Stimulated activated naive CD8-positive, alpha-beta T cell treated with anti-CD3 and anti-CD28 coated beads, Interleukin-15, Interleukin-2, amounts not matched to agents 100 ng/mL and 50 ng/mL, for 24 hours (primary cell): ENCODE measurements around the gene VIT.
"Not testable (repeated sequence)": the region's sequence is repeated elsewhere in the genome, so short reads cannot be mapped to it uniquely, and the experiment has no call there.

Source experiments
- H3K27ac Mint-ChIP-seq: one replicate; pipeline ENCODE4 v1.8.0; 2021; ENCODE audit warnings: mild to moderate bottlenecking, mixed read lengths
- H3K27me3 Mint-ChIP-seq: one replicate; pipeline ENCODE4 v1.8.0; 2021; ENCODE audit warnings: mixed read lengths
- H3K36me3 Mint-ChIP-seq: one replicate; pipeline ENCODE4 v1.8.0; 2021; ENCODE audit warnings: low read depth, mixed read lengths
- H3K4me1 Mint-ChIP-seq: one replicate; pipeline ENCODE4 v1.8.0; 2021; ENCODE audit warnings: low read depth, mixed read lengths
- H3K4me3 Mint-ChIP-seq: one replicate; pipeline ENCODE4 v1.8.0; 2021; ENCODE audit warnings: mild to moderate bottlenecking, mixed read lengths
- H3K9me3 Mint-ChIP-seq: one replicate; pipeline ENCODE4 v1.8.0; 2021; ENCODE audit warnings: mixed read lengths

Gene VIT

GRCh38 chr2:36811071-36811470 lies 114.6 kb downstream of the VIT start:
- H3K4me1 Mint-ChIP-seq: no peaks in the 10 kb centered on the region

DNA sequence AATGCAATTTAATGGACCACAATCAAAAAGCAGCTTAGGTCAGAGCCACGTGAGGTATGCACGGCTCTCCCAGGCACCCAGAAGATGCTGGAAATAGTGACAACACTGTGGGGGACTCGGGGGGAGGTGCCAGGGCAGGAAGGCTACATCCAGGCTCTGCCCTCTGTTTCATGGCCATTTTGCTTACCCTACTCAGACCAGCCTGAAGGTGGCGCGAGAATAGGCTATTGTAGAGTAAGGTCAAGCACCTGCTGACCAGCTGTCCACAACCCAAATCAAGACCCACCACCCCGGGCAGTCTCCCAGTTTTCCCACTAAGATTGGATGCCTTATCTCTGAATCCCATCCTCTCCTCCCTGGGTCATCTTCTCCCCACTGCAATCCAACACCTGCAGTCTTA lies 115.7 kb downstream of the VIT start:
- H3K9me3 Mint-ChIP-seq: no peaks in the 10 kb centered on the region
- H3K36me3 Mint-ChIP-seq: no peaks in the 10 kb centered on the region
- H3K27ac Mint-ChIP-seq: no peak overlapping the region
- no peak overlapping the region for H3K4me3 Mint-ChIP-seq
- no peaks in the 10 kb centered on the region for H3K4me1 Mint-ChIP-seq
- H3K27me3 Mint-ChIP-seq: no peaks in the 10 kb centered on the region

More at GRCh38 chr2:36811071-36811470, 114.6 kb downstream of the VIT start:
- H3K27me3 Mint-ChIP-seq: no peaks in the 10 kb centered on the region
- H3K36me3 Mint-ChIP-seq: no peaks in the 10 kb centered on the region
- H3K27ac Mint-ChIP-seq: no peak overlapping the region
- no peak overlapping the region for H3K4me3 Mint-ChIP-seq
- H3K9me3 Mint-ChIP-seq: no peaks in the 10 kb centered on the region

- Mint-ChIP-seq H3K27ac (no peak overlapping the region), H3K9me3 (no peaks in the 10 kb centered on the region), H3K4me3 (no peak overlapping the region), H3K27me3 (no peaks in the 10 kb centered on the region), H3K4me1 (no peaks in the 10 kb centered on the region), H3K36me3 (no peaks in the 10 kb centered on the region)
Measured at GRCh38 chr2:36818542-36818941, 122.0 kb downstream of the VIT start.

- H3K27ac Mint-ChIP-seq: no peak overlapping the region
Measured at GRCh38 chr2:36819095-36819711, 122.7 kb downstream of the VIT start.

DNA sequence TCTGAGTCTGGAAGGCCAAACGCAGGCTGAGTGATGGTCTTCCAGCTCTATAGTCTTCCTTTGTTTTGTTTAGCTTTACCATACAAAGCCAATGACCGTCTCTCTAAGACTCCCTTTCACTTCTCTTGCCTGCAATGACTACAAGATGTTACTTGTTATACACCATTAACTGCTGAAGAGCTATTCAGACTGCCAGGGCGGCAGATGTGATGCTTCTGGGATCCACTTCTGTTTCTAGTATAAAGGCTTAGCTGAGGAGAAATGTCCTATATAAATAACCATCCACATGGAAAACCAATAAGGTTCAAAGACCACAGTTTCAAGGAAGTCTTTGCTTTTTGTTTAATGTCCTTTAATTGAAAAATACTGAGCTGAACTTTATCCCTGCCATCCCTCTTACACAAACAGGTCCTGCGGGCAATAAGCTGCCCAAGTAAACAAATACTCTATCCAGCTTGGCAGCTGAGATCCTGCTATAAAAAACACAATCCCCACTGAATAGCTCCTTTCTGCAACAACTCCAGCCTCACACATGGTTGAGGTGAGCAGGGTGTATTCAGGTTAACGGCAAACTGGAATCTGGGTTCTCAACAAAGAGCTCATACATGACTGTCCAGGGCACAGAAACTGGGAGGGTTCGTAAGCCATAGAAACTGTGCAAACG lies 124.6 kb downstream of the VIT start:
- Mint-ChIP-seq H3K9me3 (no peaks in the 10 kb centered on the region), H3K27me3 (no peaks in the 10 kb centered on the region), H3K36me3 (no peaks in the 10 kb centered on the region), H3K27ac (no peak overlapping the region), H3K4me1 (no peaks in the 10 kb centered on the region), H3K4me3 (no peak overlapping the region)

More at GRCh38 chr2:36819095-36819711, 122.7 kb downstream of the VIT start:
- no peaks in the 10 kb centered on the region for H3K4me1 Mint-ChIP-seq
- no peaks in the 10 kb centered on the region for H3K36me3 Mint-ChIP-seq
- no peak overlapping the region for H3K4me3 Mint-ChIP-seq
- H3K9me3 Mint-ChIP-seq: no peaks in the 10 kb centered on the region
- no peaks in the 10 kb centered on the region for H3K27me3 Mint-ChIP-seq

- Mint-ChIP-seq H3K27me3 (peaks cover 8% of the 10 kb centered on the region), H3K27ac (no peak overlapping the region), H3K36me3 (no peaks in the 10 kb centered on the region), H3K4me1 (no peaks in the 10 kb centered on the region), H3K4me3 (no peak overlapping the region), H3K9me3 (no peaks in the 10 kb centered on the region)
Measured at GRCh38 chr2:36823862-36824261, 127.4 kb downstream of the VIT start.

DNA sequence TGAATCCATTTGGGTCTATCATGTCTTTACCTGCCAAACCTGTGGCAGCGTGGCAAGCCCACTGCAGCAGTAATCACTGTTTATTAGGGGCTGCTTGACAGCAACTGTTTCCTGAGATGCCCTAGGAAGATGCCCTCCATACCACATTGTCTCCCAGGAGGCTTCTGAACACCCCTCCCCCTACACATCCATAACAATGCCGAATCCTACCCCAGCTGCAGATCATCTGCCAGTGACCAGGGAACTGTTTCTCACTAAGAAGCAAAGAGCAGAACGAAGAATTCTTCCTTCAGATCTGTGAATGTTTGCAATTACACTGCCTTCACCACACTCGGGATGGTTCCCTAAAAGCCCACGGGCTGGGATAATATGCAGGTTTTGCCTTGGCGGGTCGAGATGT lies 127.8 kb downstream of the VIT start:
- Mint-ChIP-seq H3K27ac (no peak overlapping the region), H3K4me1 (no peaks in the 10 kb centered on the region), H3K36me3 (no peaks in the 10 kb centered on the region), H3K9me3 (no peaks in the 10 kb centered on the region), H3K4me3 (no peak overlapping the region), H3K27me3 (peaks cover 10% of the 10 kb centered on the region)

DNA sequence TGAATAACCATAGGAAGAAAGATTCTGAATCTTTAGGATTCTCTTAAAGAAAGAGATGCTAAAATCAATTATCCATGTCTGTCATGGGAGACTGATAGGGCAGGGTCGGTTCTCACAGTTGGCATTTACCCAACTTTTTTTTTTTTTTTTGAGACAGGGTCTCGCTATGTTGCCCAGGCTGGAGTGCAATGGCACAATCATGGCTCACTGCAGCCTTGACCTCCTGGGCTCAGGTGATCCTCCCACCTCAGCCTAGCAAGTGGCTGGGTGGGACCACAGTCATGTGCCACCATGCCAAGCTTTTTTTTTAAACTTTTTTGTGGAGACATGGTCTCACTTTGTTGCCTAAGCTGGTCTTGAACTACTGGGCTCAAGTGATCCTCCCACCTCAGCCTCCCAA lies 128.2 kb downstream of the VIT start:
- H3K36me3 Mint-ChIP-seq, H3K27ac Mint-ChIP-seq, H3K4me3 Mint-ChIP-seq, H3K4me1 Mint-ChIP-seq, H3K9me3 Mint-ChIP-seq: not testable (repeated sequence)
- H3K27me3 Mint-ChIP-seq: peaks cover 10% of the 10 kb centered on the region

GRCh38 chr2:36831185-36831584 lies 134.7 kb downstream of the VIT start:
- Mint-ChIP-seq H3K27ac (no peak overlapping the region), H3K36me3 (no peaks in the 10 kb centered on the region), H3K27me3 (peaks cover 27% of the 10 kb centered on the region), H3K9me3 (no peaks in the 10 kb centered on the region), H3K4me3 (no peak overlapping the region), H3K4me1 (peaks cover 12% of the 10 kb centered on the region)

GRCh38 chr2:36834203-36834602 lies 137.7 kb downstream of the VIT start:
- Mint-ChIP-seq H3K36me3 (no peaks in the 10 kb centered on the region), H3K4me1 (peaks cover 12% of the 10 kb centered on the region), H3K27ac (no peak overlapping the region), H3K9me3 (no peaks in the 10 kb centered on the region), H3K4me3 (no peak overlapping the region), H3K27me3 (peaks cover 16% of the 10 kb centered on the region)

GRCh38 chr2:36834731-36835524 lies 138.4 kb downstream of the VIT start:
- Mint-ChIP-seq H3K9me3 (no peaks in the 10 kb centered on the region), H3K4me3 (no peak overlapping the region), H3K27me3 (peaks cover 16% of the 10 kb centered on the region), H3K36me3 (no peaks in the 10 kb centered on the region), H3K27ac (peak overlapping the region; percentile 14), H3K4me1 (peaks cover 12% of the 10 kb centered on the region)

DNA sequence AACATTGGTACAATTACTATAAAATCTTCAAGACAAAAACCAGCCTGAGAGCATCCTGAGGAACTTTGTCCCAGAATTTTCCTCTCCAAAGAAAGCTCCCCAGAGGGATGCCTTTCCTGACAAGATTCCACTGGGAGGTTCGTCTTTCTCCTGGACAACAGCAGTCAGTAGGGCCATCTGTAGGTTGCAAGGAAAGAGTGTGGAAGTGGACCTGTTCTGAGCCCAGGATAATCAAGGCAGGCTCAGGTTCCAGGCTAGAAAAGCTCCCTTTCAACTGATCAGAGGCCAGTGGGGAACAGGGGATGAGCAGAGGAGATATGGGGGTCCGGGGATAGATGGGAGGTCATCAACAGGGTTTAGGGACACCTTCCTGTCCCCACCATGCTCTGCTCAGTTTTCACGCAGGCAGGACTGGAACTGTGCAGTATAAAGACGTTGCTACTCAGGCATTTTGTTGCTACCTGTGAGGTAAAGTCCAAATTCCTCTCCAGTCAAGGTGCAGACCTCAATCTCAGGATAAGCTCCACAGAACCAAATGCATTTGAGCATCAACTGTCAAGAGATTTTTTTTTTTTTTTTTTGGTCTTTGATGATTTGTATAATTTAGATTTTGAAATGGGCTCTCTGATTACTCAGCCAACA lies 143.6 kb downstream of the VIT start:
- peaks cover 4% of the 10 kb centered on the region for H3K36me3 Mint-ChIP-seq
- H3K27me3 Mint-ChIP-seq: no peaks in the 10 kb centered on the region
- H3K4me3 Mint-ChIP-seq: no peak overlapping the region
- no peak overlapping the region for H3K27ac Mint-ChIP-seq
- no peaks in the 10 kb centered on the region for H3K9me3 Mint-ChIP-seq
- H3K4me1 Mint-ChIP-seq: peaks cover 4% of the 10 kb centered on the region

DNA sequence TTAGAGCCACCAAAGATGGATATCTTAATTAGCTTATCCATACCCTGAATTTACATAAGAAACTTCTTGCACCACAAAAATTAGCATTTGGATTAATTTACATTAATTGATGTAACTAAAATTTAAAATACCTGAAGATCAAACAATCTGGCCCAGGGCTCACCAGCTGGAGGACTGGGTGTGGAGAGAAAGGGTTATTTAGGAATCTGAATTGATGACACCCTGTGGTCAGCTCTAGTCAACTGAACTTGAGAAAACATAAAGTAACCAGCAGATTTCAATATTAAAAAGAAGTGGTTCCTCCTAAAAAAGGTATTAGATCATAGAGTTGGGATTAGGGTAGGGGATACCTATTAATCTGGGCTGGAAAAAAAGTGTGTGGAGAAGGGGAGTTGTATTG lies 147.3 kb downstream of the VIT start:
- H3K4me3 Mint-ChIP-seq: no peak overlapping the region
- peak overlapping the region; percentile 34 for H3K27ac Mint-ChIP-seq
- no peaks in the 10 kb centered on the region for H3K9me3 Mint-ChIP-seq
- peaks cover 15% of the 10 kb centered on the region for H3K36me3 Mint-ChIP-seq
- no peaks in the 10 kb centered on the region for H3K27me3 Mint-ChIP-seq
- no peaks in the 10 kb centered on the region for H3K4me1 Mint-ChIP-seq

- H3K4me3 Mint-ChIP-seq: no peak overlapping the region
- no peaks in the 10 kb centered on the region for H3K27me3 Mint-ChIP-seq
- peaks cover 52% of the 10 kb centered on the region for H3K36me3 Mint-ChIP-seq
- H3K27ac Mint-ChIP-seq: no peak overlapping the region
- no peaks in the 10 kb centered on the region for H3K4me1 Mint-ChIP-seq
- H3K9me3 Mint-ChIP-seq: no peaks in the 10 kb centered on the region
Measured at GRCh38 chr2:36849265-36849664, 152.8 kb downstream of the VIT start.

GRCh38 chr2:36854241-36854640 lies 157.7 kb downstream of the VIT start:
- peaks cover 13% of the 10 kb centered on the region for H3K4me1 Mint-ChIP-seq
- no peak overlapping the region for H3K27ac Mint-ChIP-seq

More at GRCh38 chr2:36854241-36854640, 157.7 kb downstream of the VIT start:
- Mint-ChIP-seq H3K27me3 (no peaks in the 10 kb centered on the region), H3K4me3 (no peak overlapping the region), H3K9me3 (no peaks in the 10 kb centered on the region), H3K36me3 (peaks cover 65% of the 10 kb centered on the region)
